Measurements from ENCODE around the gene VPS50.

DNA sequence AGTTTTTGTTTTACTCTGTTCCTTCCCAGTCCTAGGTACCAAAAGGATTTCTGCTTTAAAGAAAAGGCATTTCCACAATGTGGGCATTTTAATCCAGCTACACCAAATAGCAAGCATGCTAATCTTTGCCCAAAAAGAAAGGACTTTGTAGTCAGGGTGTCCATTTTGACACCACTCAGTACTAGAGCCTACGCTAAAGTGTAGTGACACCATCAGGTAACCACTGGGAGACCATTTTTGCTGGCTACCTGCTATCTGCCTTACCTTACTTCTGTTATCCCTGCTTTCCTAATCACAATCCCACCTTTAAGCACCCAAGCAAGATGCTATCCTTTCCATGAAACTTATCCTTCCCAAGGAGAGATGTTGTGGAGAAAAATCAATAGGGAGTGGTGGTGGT lies 129.7 kb downstream of the VPS50 start:
- TF ChIP-seq POLR2AphosphoS5 (IDR thresholded peaks at IDR 0.05; ENCODE audit: low read depth, low read length), result no peak
- TF ChIP-seq TAF1 (IDR thresholded peaks at IDR 0.05; ENCODE audit: borderline replicate concordance, insufficient read depth, low read length), result no peak
- TF ChIP-seq, protein P1, sequence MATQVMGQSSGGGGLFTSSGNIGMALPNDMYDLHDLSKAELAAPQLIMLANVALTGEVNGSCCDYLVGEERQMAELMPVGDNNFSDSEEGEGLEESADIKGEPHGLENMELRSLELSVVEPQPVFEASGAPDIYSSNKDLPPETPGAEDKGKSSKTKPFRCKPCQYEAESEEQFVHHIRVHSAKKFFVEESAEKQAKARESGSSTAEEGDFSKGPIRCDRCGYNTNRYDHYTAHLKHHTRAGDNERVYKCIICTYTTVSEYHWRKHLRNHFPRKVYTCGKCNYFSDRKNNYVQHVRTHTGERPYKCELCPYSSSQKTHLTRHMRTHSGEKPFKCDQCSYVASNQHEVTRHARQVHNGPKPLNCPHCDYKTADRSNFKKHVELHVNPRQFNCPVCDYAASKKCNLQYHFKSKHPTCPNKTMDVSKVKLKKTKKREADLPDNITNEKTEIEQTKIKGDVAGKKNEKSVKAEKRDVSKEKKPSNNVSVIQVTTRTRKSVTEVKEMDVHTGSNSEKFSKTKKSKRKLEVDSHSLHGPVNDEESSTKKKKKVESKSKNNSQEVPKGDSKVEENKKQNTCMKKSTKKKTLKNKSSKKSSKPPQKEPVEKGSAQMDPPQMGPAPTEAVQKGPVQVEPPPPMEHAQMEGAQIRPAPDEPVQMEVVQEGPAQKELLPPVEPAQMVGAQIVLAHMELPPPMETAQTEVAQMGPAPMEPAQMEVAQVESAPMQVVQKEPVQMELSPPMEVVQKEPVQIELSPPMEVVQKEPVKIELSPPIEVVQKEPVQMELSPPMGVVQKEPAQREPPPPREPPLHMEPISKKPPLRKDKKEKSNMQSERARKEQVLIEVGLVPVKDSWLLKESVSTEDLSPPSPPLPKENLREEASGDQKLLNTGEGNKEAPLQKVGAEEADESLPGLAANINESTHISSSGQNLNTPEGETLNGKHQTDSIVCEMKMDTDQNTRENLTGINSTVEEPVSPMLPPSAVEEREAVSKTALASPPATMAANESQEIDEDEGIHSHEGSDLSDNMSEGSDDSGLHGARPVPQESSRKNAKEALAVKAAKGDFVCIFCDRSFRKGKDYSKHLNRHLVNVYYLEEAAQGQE (IDR thresholded peaks at IDR 0.05; ENCODE audit: insufficient read depth in 1 of 2, low read depth in 2 of 2, low read length in 2 of 2), result no peak
- TF ChIP-seq SIN3A (IDR thresholded peaks at IDR 0.05; ENCODE audit: borderline replicate concordance, insufficient read depth, low read length), result no peak
